Activated effector memory CD4-positive, alpha-beta T cell treated with Interleukin-2 at 50 U/mL for 16 hours (primary cell): Measurements from ENCODE around the gene STAC.

ENCODE experiments used
- DNase-seq: peaks from one replicate; pipeline ENCODE4 v3.0.0-alpha.2; 2020

Gene STAC, protein sequence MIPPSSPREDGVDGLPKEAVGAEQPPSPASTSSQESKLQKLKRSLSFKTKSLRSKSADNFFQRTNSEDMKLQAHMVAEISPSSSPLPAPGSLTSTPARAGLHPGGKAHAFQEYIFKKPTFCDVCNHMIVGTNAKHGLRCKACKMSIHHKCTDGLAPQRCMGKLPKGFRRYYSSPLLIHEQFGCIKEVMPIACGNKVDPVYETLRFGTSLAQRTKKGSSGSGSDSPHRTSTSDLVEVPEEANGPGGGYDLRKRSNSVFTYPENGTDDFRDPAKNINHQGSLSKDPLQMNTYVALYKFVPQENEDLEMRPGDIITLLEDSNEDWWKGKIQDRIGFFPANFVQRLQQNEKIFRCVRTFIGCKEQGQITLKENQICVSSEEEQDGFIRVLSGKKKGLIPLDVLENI

DNA sequence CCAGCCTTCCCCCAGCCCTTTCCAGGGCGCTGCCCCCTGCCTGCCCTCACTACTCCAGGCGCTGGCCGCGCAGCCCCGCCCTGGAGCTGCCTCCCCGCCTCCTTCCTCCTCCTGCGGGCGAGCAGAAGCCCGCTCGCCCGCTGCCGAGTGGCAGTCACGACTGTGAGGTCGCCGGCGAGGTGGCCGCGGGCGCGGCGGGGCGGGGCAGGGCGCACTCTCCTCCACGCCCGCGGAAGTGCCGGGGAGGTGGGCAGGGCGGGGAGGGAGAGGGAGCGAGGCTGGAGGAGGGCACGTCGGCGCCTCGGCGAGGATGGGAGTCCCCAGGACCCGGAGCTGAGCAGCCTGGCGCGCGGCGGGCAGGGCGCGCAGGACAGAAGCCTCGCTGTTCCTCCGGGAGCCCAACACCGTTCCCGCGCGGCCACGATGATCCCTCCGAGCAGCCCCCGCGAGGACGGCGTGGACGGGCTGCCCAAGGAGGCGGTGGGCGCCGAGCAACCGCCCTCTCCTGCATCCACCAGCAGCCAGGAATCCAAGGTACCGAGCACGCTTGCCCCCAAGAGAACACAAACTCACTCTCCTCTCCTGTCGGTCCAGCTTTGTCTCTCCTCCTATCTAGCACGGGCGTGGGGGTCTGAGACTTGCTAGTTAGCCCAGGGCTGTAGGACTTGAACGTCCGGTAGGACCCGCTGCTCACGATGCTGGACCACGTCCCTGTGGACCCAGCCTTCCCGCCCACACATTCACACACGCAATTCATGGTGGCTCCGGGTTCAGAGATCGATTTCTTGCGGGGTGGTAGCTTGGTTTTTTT lies at the start of gene STAC:
STAC (plus strand) TSS at position 284 of the 811 bp plus-strand sequence; CDS start at position 424, 140 bp downstream.
- no peak for DNase-seq

DNA sequence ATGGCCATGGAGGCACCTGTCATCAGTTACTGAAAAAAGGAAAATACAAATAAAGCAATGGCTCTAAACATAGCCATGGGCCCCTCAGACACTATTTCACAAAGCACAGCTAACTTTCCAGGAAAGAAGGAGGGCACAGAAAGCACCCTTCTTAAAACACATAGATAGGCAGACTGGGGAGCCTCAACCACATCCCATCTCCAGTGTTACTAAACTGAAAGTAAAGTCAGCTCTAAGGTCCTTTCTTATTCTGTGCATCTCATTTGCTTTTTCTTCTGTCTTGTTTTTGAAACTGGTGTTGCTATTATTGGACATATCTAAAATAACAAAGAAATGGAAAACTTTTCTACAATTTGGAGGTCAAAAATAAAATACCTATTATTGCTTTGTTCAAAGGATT lies 48.2 kb upstream of the STAC start:
- DNase-seq: no peak

DNA sequence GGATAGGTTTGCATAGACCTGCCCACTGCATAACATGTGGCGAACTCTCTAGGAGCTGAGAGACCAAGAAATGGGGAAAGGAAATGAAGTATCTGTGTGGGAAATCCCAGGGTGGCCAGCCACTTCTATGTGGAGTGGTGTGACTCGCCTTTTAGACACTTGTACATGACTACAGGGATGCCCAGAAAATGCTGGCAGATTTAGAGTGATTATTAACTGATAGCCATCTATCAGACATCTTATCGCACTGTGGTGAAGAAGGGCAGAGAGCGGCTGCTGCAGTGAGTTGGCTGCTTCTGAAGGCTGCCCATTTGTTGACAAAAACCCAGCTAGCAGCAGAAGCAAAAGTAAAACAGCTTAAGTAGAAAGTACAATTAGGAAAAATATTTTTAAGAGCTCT lies 18.1 kb upstream of the STAC start:
- DNase-seq: no peak

DNA sequence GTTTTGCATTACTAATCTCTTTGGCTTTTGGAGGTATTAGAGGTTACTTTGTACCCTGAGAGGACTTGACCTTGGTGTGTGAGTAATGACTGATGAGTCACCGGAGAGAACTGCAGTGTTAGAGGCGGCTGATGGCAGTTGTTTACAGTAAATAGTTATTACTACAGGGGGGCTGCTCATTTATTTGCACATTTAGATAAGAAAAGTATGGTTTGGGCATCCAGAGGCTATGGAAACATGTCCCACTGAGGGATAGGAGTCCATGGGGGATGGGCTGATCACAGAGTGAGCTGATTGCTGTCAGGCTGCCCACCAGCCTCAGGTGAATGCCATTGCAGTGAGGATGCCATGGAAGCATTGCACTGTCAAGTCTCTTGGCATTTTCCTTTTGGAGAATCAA lies 17.3 kb upstream of the STAC start:
- DNase-seq: no peak

DNA sequence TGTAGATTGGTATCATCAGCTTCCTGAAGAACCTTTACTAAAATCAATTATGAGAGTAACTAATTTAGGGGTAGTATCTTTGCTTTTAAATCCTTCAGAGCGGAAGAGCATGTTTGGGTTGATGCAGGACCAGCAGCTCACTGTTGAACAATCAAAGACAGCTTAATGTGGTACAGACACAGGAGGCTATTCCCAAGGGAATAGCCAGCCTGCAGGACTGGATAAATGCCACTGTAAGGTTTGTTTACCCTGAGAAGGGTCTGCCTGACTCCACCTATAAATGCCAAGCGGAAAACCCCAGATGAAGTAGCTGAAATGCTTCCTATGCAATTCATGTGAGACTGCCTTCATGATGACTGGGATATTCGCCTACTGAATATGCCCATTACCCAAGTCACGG lies 16.0 kb upstream of the STAC start:
- no peak for DNase-seq

DNA sequence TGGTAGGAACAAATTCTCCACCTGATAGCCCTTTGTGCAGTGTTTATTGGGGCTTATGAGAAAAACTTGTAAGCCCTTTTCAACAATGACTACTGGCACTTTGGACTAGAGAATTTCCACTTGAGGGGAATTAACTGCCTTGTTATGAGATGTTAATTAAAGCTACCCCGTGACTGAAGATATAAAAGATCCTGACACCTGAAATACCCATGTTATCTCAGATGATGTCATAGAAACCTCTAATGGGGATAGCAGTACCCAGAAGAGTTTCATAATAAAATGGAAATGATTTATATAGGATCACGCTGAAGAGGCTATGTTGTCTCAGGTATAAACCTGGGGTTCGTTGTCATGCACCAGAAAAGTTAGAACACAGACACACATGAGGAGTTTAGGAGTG lies 14.5 kb upstream of the STAC start:
- DNase-seq: no peak

DNA sequence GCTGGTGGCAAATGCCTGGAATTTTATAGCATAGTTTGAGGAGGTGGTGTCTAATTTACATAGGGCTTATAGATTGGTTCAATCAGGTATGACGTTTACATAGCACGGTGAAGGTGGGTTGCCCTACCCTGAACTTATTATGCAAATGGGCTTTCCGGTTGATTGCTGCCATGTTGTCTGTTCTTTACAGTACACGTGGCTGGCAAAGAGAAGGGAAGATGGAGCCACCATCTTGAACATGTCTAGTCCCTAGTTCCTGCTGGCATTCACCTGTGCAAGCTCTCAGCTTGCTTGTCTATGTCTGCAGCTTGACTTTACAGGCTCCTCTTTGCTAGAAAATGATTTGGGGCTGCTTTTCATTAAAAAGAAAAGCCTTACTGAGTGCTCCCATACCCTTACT lies 14.0 kb upstream of the STAC start:
- no peak for DNase-seq

DNA sequence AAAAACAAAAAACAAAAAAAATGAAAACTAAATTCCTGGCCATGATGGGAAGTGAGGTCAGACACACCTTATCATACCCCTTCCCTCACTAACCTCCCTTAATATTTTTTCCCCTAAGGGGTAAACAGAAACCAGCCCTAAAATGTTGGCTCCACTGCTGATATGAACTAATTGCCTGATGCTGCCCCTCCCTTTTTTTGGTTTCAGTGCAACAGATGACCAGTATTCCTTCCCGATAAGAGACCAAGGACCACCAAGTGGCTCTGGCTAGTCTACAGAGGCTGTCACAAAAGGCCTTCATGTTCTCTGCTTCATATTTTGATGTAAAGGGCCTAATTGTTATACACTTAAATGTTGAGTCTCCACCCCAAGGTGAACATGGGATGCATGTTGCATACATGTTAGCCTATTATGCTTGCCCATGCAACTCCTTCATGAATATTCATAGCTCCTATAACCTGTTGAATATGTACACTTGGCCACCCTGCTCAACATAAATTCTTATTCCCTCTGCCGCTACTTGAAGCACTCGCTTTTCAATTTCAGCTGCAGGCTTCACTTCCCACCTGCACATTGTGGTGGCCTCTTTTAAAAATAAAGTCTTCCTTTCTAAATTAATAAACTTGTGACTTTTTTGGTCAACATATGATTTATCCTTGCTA lies 12.3 kb upstream of the STAC start:
- DNase-seq: no peak

DNA sequence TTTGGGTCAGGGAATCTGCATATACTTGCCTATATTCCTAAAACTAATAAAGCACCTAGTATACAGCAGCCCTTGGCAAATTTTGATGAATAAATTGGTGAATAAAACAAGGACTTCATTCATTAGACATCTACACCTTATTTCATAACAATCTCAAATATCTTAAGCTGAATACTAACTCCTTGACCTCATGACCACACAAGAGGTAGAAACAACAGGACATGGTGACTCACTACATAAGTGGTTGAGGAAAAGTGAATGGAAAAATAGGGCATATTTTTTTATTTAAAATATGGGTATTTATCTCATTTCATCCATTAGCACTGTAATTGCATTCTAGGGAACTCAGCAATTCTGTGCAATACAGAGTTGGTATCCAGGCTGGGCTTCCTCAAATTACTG lies 7.8 kb upstream of the STAC start:
- DNase-seq: no peak

DNA sequence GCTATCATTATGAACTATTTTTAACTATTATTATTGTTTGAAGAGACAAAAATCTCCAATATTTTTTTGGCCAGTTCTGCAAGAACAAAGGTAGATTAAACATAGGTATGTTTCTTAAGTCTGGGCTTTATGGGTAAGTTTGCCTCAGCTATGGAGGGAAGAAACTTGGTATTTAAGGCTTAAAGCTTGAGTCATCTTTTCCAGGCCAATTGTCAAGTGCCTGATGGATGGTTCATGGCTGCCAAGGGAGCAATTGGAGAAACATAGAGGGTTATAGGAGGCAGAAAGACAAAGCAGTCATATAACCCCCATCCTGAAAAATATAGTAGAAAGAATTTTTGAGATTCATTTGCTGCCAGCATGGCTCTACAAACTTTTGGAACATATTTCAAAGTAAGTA lies 7.2 kb upstream of the STAC start:
- no peak for DNase-seq

DNA sequence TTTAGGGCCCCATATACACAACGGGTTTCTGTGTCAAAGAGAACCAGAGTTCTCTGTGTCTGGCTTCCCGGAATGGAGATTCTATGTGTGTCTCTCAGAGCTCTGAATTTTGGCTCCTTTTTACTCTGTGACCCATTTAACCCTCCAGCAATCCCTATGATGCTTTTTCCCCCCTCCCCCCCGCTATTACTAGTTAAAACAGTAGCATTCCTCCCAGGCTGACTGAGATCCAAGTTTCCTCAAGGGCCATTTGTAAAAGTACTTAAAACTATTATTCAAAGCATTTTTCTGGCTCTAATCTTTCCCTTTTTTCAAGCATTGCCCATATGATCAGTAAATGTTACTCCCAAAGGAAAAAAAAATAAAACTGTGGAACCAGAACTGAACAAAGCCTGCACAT lies 6.6 kb upstream of the STAC start:
- DNase-seq: no peak

DNA sequence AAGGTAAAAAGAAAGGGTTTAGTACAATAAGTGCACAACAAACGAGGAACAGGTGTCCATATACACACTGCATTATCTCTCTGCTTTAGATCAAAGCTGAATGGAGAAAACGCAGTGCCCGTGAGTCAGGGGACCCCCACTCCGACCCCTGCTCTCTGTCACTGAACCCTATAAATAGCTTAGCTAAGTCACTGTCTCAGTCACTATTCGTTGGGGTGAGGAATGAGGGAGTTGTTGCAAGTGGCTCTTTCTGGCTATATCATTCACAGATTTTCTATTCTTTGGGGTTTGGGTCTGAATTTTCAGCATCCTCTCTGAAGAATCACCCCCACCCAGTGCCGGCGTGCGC lies 458 bp upstream of the STAC start:
- no peak for DNase-seq

DNA sequence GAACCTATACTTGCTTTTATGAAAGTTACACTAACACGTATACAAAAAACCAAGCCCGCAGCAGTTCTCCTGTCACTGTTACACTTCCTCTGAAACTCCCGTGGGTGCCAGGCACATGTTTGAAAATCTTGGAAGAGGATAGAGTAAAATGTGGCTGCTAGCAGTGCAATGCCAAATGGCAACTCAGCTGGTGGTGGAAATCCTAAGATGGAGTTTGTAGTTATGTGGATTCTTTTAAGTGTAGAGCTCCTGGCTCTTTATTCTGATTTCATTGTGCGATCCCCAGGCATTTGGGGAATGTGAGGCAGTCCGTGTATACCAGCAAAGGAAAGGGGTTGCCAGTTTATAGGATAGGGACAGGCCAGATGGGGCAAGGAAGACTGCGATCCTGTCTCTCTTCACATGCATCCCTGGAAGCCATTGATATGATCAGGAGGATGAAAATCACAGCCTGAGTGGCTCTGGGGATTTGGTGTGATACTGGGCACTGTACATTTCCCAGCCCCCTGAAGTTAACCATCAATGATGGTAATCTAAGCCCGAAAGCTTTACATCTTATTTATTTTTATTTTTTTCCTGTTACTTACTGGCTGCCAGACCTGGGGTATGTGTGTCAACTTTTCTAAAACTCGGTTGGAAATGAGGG lies 1.1 kb downstream of the STAC start:
- DNase-seq: no peak

DNA sequence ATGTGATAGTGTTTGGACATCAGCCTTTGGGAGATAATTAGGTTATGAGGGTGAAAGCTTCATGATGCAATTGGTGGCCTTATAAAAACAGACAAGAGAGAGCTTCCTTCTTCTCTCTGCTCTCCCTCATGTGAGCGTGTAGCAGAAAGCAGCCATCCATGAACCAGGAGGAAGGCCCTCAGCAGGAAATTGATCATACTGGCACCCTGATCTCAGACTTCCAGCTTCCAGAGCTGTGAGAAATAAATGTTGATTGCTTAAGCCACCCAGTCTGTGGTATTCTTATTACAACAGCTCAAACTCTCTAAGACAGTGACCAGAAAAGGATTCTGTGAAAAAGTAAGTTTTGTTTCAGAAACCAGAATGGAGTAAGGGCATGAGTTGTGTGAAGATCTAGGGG lies 13.3 kb downstream of the STAC start:
- no peak for DNase-seq

DNA sequence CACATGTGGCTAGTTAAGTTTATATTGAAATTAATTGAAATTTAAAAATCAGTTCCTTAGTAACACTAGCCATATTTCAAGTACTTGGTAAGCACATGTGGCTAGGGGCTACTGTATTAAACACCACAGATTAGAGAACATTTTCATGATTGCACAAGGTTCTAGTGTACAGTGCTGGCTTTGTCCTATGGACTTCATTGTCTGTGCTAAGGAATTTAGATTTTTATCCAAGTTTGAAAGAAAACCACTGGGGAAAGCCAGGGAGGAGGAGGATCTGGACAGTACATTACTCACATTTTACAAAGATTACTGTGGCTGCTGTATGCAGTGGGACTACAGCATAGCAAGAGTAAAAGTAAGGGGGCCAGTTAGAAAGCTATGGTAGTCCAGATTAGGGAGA lies 13.9 kb downstream of the STAC start:
- DNase-seq: no peak

DNA sequence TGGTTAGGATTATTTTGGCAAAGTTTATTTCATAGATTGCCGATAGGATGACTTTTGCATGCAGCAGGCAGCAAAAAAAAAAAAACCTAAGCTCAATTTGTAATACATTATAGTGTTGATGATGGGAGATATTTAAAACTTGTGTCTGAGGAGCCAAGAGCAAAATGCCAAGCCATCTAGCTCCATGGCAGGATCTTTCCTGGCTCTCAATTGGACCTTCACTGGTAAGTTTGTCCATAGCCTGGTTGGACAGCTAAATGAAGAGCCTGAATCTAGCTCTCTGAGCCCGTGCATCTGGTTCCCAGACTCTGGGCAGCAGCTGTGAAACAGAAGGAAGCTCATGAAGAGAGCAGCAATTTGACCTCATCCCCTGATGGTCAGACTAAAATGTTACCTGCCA lies 17.5 kb downstream of the STAC start:
- DNase-seq: no peak

DNA sequence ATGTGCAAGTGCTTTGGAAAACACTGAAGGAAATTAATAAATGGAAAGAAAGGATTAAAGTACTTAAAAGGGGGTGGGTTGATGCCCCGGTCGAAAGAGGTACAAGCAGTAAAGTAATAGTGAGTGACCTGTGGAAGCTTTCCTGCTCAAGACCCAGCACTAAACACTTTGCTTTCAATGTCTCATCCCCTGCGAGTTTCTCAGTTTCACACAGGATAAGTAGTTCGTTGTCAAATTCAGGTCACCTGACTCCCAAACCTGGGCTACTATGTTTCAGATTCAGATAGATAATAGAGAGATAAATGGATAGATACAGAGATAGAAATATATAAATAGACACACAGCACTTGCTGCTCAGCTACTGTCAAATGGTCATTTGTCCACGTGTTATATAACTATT lies 19.6 kb downstream of the STAC start:
- no peak for DNase-seq

DNA sequence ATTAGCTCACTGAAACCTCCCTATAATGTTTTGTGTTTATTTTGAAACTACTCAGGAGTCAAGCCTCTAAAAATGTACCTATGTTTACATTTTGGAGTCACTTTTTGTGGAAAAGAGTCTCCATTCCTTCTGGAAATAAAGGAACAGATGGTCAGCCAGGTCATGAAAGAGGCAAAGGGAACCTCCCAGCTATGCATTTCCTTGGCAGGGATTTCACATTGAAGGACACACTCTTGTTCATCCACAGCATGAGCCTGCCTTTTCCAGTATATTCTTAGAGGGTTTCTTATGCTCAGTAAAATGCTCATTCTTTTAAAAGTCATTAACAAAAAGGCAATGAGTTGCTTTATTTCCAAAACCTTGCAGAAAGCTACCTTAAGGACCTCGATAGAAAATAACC lies 20.8 kb downstream of the STAC start:
- DNase-seq: no peak

DNA sequence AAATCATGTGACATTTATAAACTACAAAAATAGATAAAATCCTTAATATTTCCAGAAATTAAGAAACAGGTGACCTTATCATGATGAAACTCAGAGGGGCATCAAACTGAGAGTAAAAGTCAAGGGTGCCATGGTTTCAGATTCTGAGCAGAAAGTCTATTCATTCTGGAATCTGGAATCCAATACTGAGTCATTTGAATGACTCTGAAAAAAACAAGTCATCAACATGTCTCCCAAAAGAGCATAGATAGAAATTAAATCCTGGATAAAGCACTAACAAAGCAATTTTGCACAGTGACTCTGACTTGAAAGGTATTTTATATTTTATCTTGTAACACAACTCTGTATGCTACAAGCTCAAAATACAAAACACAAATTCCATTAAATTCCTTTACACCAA lies 23.4 kb downstream of the STAC start:
- no peak for DNase-seq

DNA sequence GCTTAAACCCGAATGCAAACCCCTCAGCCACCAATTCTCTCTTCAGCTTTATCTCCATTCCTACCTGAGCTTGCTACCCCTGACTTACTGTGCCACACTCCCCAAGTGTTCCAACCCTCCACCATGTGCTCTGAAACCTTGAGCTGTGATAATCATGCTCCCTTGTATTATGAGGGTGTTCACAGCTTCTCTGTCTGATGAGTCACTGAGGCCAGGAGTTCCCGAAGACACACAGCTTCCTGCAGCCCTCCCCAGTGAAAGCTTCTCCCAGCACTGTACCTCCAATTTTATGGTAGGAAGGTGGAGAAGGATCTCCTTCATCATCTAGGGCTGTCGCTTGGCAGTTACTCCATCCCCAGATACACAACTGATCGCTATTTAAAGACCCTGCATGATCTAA lies 24.9 kb downstream of the STAC start:
- DNase-seq: no peak

DNA sequence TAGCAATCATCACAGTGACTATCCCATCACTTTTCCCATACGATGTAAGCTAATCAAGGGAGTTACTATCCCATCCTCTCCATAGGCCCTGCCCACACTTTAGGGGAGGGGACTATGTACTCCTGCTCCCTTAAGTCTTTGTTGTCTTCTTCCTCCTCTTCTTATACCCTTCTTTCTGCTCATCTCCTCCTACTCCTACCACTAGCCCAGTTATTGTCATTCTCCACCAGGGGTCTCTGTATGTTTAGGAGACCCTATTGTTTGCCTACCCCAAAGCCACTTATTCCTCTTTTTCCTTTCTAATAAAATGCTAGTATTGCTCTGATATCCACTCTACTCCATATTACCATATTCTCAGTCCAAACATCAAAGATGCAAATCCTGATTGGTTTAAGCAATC lies 27.8 kb downstream of the STAC start:
- DNase-seq: no peak

DNA sequence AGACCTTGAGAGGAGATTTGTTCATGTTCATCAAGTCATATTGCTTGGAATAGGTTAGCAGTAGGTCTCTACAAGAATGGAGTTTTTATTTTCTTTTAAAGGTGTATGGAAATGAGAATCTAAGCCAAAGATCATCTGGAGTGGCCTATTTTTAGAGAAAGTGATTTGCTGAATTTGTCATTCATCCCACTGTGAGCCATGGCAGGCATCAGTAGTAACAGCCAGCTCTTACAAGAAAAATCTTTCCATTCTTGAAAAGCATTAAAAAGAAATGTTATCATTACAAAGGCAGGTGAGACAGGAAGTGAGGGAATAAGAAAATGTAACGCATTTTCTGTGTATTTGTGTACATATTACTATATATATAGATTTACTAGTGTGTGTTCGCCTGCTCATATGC lies 29.6 kb downstream of the STAC start:
- no peak for DNase-seq

DNA sequence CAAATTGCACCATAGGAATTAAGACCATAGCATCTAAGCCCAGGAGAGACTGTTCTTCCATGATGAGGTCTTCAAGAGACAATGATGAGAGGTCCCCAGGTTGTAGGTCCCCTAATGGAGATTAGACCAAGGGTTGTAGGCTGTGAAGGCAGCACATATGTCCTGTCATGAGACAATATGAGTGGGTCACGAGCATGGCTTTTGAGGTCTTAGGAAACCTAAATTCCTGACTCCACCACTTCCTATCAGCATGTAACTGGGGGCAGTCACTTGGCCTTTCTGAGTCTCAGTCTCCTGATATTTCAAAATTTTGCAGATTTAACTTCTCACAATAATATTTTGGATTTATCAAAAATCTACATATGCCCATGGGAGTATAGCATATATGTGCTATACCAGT lies 31.3 kb downstream of the STAC start:
- no peak for DNase-seq

DNA sequence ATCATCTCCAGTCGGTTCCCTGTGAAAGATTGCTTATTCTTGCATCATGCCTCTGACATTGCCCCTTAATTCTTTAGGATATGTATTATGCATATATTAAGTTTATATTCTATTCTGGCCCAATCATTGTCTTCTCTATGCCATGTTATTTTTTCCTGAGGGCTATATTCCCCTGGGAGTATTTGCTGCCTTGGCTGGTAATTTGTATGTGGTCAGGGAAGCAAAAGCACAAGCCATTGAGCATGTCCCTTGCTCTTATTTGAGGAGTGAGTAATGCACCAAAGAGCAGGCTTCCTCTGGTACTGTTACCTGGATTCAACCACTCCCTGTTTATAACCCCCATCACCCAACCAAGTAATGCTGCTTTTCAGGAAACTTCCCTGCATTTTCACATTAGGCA lies 36.3 kb downstream of the STAC start:
- no peak for DNase-seq
